ENCODE results near the gene MUC6.

Gene MUC6

GRCh38 chr11:987671-988070, 48.8 kb downstream of the MUC6 start:
- peaks cover 5% of the 10 kb centered on the region for H3K36me3 ChIP-seq
- H3K4me1 ChIP-seq, result no peaks in the 10 kb centered on the region
- no peak for TF ChIP-seq CTCF (IDR thresholded peaks at IDR 0.05; ENCODE audit: low read depth, low read length)
- no peak for DNase-seq
- H3K27me3 ChIP-seq, result no peaks in the 10 kb centered on the region
- no peak overlapping the region for H3K4me3 ChIP-seq (ENCODE audit: low read depth, low read length)
- H3K9me3 ChIP-seq, result no peaks in the 10 kb centered on the region

GRCh38 chr11:986952-987305, 49.6 kb downstream of the MUC6 start:
- Histone ChIP-seq H3K36me3 (peaks cover 5% of the 10 kb centered on the region), H3K27me3 (no peaks in the 10 kb centered on the region), H3K9me3 (no peaks in the 10 kb centered on the region), H3K4me3 (ENCODE audit: low read depth, low read length) (no peak overlapping the region), H3K4me1 (no peaks in the 10 kb centered on the region)
- DNase-seq, result no peak
- no peak for TF ChIP-seq CTCF (IDR thresholded peaks at IDR 0.05; ENCODE audit: low read depth, low read length)

GRCh38 chr11:986270-986951, 50.1 kb downstream of the MUC6 start:
- Histone ChIP-seq H3K4me1 (no peaks in the 10 kb centered on the region), H3K4me3 (ENCODE audit: low read depth, low read length) (no peak overlapping the region), H3K9me3 (no peaks in the 10 kb centered on the region), H3K36me3 (peaks cover 9% of the 10 kb centered on the region), H3K27me3 (no peaks in the 10 kb centered on the region)
- no peak for TF ChIP-seq CTCF (IDR thresholded peaks at IDR 0.05; ENCODE audit: low read depth, low read length)
- DNase-seq, result no peak

- peaks cover 14% of the 10 kb centered on the region for H3K36me3 ChIP-seq
- H3K4me3 ChIP-seq (ENCODE audit: low read depth, low read length), result no peak overlapping the region
- no peaks in the 10 kb centered on the region for H3K4me1 ChIP-seq
- DNase-seq, result no peak
- H3K27me3 ChIP-seq, result no peaks in the 10 kb centered on the region
- no peak for TF ChIP-seq CTCF (IDR thresholded peaks at IDR 0.05; ENCODE audit: low read depth, low read length)
- H3K9me3 ChIP-seq, result no peaks in the 10 kb centered on the region
These were observed 50.7 kb downstream of the MUC6 start for GRCh38 chr11:985848-986247.

- no peak for TF ChIP-seq CTCF (IDR thresholded peaks at IDR 0.05; ENCODE audit: low read depth, low read length)
- Histone ChIP-seq H3K27me3 (no peaks in the 10 kb centered on the region), H3K4me1 (no peaks in the 10 kb centered on the region), H3K9me3 (no peaks in the 10 kb centered on the region), H3K4me3 (ENCODE audit: low read depth, low read length) (no peak overlapping the region), H3K36me3 (peaks cover 15% of the 10 kb centered on the region)
- no peak for DNase-seq
These were observed 51.1 kb downstream of the MUC6 start for GRCh38 chr11:985406-985805.

GRCh38 chr11:984546-984945, 52.0 kb downstream of the MUC6 start:
- Histone ChIP-seq H3K4me1 (no peaks in the 10 kb centered on the region), H3K4me3 (ENCODE audit: low read depth, low read length) (no peak overlapping the region), H3K9me3 (no peaks in the 10 kb centered on the region), H3K36me3 (peaks cover 15% of the 10 kb centered on the region), H3K27me3 (no peaks in the 10 kb centered on the region)
- TF ChIP-seq CTCF (IDR thresholded peaks at IDR 0.05; ENCODE audit: low read depth, low read length), result no peak
- no peak for DNase-seq

Measured in BE2C (cell line).